Body of pancreas (tissue), 4 donors: ENCODE measurements around the gene HDAC1.

Source experiments
- POLR2A ChIP-seq, 3 donors: fragments of 450-650 bp; IDR thresholded peaks; one replicate each; pipeline ENCODE4 v1.6.1; 2016; ENCODE audit warnings: antibody characterized with exemption in 3 of 3, mild to moderate bottlenecking in 2 of 3
- TF ChIP-seq, protein P1 (sequence below), 7 experiments: fragments of 450-650 bp in 4 of 7; fragments of 200-600 bp in 3 of 7; sonication (generic) in 3 of 7; IDR thresholded peaks; one replicate each; pipeline ENCODE4 v1.5.1; 2016 to 2019; ENCODE audit warnings: antibody characterized with exemption in 7 of 7

DNA sequence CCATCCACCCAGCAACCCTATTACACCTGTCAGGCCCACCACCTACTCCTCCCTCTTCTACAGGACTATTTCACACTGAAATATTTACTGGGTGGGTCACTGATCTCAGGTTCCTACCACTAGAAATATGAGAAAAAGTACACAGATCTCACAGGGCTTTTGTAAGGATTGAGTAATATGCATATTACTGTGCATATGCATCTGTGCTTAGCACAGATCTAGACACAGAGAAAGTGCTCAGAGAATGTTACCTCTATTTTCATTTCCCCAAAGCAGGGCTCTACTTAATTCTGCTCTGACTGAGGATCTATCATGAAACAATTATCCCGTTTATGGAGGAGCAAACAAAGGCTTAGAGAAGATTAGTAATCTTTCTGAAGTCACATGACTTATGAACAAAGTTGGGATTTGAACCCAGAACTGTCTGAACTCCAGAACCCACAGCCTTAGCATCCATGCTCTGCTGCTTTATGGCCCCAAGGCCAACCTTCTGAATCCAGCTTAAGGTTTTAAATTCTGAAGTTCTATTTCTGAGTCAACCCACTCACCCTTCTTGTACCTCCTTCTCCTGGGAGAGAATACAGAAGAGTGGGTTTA lies 82.2 kb downstream of the HDAC1 start:
- TF ChIP-seq, protein P1, sequence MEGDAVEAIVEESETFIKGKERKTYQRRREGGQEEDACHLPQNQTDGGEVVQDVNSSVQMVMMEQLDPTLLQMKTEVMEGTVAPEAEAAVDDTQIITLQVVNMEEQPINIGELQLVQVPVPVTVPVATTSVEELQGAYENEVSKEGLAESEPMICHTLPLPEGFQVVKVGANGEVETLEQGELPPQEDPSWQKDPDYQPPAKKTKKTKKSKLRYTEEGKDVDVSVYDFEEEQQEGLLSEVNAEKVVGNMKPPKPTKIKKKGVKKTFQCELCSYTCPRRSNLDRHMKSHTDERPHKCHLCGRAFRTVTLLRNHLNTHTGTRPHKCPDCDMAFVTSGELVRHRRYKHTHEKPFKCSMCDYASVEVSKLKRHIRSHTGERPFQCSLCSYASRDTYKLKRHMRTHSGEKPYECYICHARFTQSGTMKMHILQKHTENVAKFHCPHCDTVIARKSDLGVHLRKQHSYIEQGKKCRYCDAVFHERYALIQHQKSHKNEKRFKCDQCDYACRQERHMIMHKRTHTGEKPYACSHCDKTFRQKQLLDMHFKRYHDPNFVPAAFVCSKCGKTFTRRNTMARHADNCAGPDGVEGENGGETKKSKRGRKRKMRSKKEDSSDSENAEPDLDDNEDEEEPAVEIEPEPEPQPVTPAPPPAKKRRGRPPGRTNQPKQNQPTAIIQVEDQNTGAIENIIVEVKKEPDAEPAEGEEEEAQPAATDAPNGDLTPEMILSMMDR (IDR thresholded peaks at IDR 0.05) = no peak
- TF ChIP-seq POLR2A (IDR thresholded peaks at IDR 0.05) = no peak
